ENCODE results near the gene EN1. TPM values are rescaled to one million over a fixed set of nuclear protein-coding genes. Genes with fewer than 3 reads are reported as not detected.

Gene EN1
- total and polyA plus RNA-seq, 2 of the 13 experiments (the other 11 are each of a cell fraction or from before 2014, with no cell fraction given) = not detected

GRCh38 chr2:118855451-118856279, 8.2 kb upstream of the EN1 start (continued):
- TF ChIP-seq CSRNP2 (CRISPR knock-in tag; conservative IDR thresholded peaks at IDR 0.05; ENCODE audit: low read depth) (no peak), RAD21 (CRISPR knock-in tag; IDR thresholded peaks at IDR 0.05) (peak; percentile 97), ZNF512B (CRISPR knock-in tag; IDR thresholded peaks at IDR 0.05; ENCODE audit: borderline replicate concordance) (no peak), KMT2B (CRISPR knock-in tag; IDR thresholded peaks at IDR 0.05) (no peak), SRY (CRISPR knock-in tag; IDR thresholded peaks at IDR 0.05) (0 out of 2 replicates have a peak, but pooled peaks have one; percentile 48), GPBP1L1 (CRISPR knock-in tag; IDR thresholded peaks at IDR 0.05) (no peak), HOMEZ (CRISPR knock-in tag; IDR thresholded peaks at IDR 0.05; ENCODE audit: low read depth) (no peak), FOXJ3 (CRISPR knock-in tag; IDR thresholded peaks at IDR 0.05; ENCODE audit: borderline replicate concordance) (no peak), ZNF607 (CRISPR knock-in tag; IDR thresholded peaks at IDR 0.05; ENCODE audit: borderline replicate concordance) (no peak), TMF1 (CRISPR knock-in tag; IDR thresholded peaks at IDR 0.05; ENCODE audit: low read depth) (no peak), ZNF180 (CRISPR knock-in tag; IDR thresholded peaks at IDR 0.05; ENCODE audit: borderline replicate concordance, low read depth) (no peak), GABPB1 (CRISPR knock-in tag; IDR thresholded peaks at IDR 0.05) (peak; percentile 65; the same call in 1 of the 2 replicates), ZNF678 (CRISPR knock-in tag; IDR thresholded peaks at IDR 0.05) (no peak), TBP (CRISPR knock-in tag; IDR thresholded peaks at IDR 0.05) (no peak), ZFP91 (CRISPR knock-in tag; IDR thresholded peaks at IDR 0.05; ENCODE audit: borderline replicate concordance) (no peak; the same call in 1 of the 2 replicates), FOXP1 (IDR thresholded peaks at IDR 0.05) (no peak), FOXP1 (CRISPR knock-in tag; IDR thresholded peaks at IDR 0.05) (no peak), MLLT10 (CRISPR knock-in tag; IDR thresholded peaks at IDR 0.05) (no peak), SETDB1 (CRISPR knock-in tag; IDR thresholded peaks at IDR 0.05; ENCODE audit: borderline replicate concordance) (no peak), ZNF296 (CRISPR knock-in tag; conservative IDR thresholded peaks at IDR 0.05) (no peak), ELF1 (CRISPR knock-in tag; IDR thresholded peaks at IDR 0.05) (0 out of 2 replicates have a peak, but pooled peaks have one; percentile 35)
